Right lobe of liver (tissue), 6 donors: ENCODE results near the gene CRIP1. TPM values are rescaled to one million over a fixed set of nuclear protein-coding genes. Genes with fewer than 3 reads are reported as not detected.

Experiments
- ATAC-seq, 4 donors: fragments of 200-7000 bp; cut with Tn5 transposase; one replicate each; pipeline ENCODE4 v1.9.1; 2020; ENCODE audit warnings: mild to moderate bottlenecking in 4 of 4, moderate library complexity in 4 of 4
- DNase-seq, 3 donors: peaks; one replicate each; pipeline ENCODE4 v3.0.0-alpha.2; 2020
- H3K27ac ChIP-seq, 3 donors: fragments of 200-600 bp; one replicate each; pipeline ENCODE4 v1.8.0; 2022
- H3K27me3 ChIP-seq, 2 donors: fragments of 200-600 bp; one replicate each; pipeline ENCODE4 v1.8.0; 2022
- H3K36me3 ChIP-seq, 4 donors: fragments of 200-600 bp; sonication (generic) in 1 of 4; one replicate each; pipeline versions ENCODE4 v1.5.1 to v1.8.0; 2017 to 2022; ENCODE audit warnings: control low read depth in 1 of 4
- H3K4me1 ChIP-seq, 4 donors: fragments of 200-600 bp; sonication (generic) in 1 of 4; one replicate each; pipeline versions ENCODE4 v1.5.1 to v1.8.0; 2017 to 2022; ENCODE audit warnings: control low read depth in 1 of 4
- H3K4me3 ChIP-seq, 3 donors: fragments of 200-600 bp; one replicate each; pipeline ENCODE4 v1.8.0; 2022
- H3K9me3 ChIP-seq, 4 donors: fragments of 200-600 bp; sonication (generic) in 1 of 4; one replicate each; pipeline versions ENCODE4 v1.5.1 to v1.8.0; 2017 to 2022; ENCODE audit warnings: control low read depth in 1 of 4
- POLR2A ChIP-seq: fragments of 450-650 bp; IDR thresholded peaks from one replicate; pipeline ENCODE4 v1.6.1; 2017; ENCODE audit warnings: antibody characterized with exemption, mild to moderate bottlenecking
- WGBS: methylation state at CpG from one replicate; pipeline ENCODE4 v1.1.6; 2018; ENCODE audit warnings: low coverage, low lambda C conversion rate; ENCODE audit not compliant: insufficient coverage; ENCODE audit errors: missing lambda C conversion rate; 5-methylcytosine and 5-hydroxymethylcytosine counted together
- intact Hi-C, 2 donors: fragments of 100-400 bp; cut with DNase I; formaldehyde crosslinking; loops; one replicate each; pipeline versions ENCODE4 v1.11.2 to v1.14.1; 2022
- total RNA-seq, 6 experiments: library from RNA; depleted of rRNA in 2 of 6; stranded (reverse); fragments of >200 nt in 2 of 6; fragmentation: NEBNext Ultra II Directional in 3 of 6; extraction: Animal tissue kit (Norgen Biotek cat#: 25700) in 3 of 6; gene quantifications; one replicate each; pipeline versions ENCODE4 v1.1.0 to v1.2.4, GENCODE V29; 2016 to 2023
- TF ChIP-seq, protein P1 (sequence below), 4 donors: fragments of 200-600 bp in 3 of 4; fragments of 450-650 bp in 1 of 4; IDR thresholded peaks; one replicate each; pipeline versions ENCODE4 v1.5.1 to v1.8.0; 2016 to 2022; ENCODE audit warnings: antibody characterized with exemption in 4 of 4, mild to moderate bottlenecking in 2 of 4
- donor health status: DM: no; HTN: yes; CAD: no.
- donor health status: DM: no; HTN: no; CAD: no.
- donor health status: DM: no; HTN: no; CAD: no.
- donor health status: DM: no; HTN: yes; CAD: no.
- donor health status: DM: no; HTN: yes; CAD: no.

The CRIP1 gene
- total RNA-seq, 6 experiments from 2014 or later, result 0.79 to 5.4 (median 2.7) TPM

DNA sequence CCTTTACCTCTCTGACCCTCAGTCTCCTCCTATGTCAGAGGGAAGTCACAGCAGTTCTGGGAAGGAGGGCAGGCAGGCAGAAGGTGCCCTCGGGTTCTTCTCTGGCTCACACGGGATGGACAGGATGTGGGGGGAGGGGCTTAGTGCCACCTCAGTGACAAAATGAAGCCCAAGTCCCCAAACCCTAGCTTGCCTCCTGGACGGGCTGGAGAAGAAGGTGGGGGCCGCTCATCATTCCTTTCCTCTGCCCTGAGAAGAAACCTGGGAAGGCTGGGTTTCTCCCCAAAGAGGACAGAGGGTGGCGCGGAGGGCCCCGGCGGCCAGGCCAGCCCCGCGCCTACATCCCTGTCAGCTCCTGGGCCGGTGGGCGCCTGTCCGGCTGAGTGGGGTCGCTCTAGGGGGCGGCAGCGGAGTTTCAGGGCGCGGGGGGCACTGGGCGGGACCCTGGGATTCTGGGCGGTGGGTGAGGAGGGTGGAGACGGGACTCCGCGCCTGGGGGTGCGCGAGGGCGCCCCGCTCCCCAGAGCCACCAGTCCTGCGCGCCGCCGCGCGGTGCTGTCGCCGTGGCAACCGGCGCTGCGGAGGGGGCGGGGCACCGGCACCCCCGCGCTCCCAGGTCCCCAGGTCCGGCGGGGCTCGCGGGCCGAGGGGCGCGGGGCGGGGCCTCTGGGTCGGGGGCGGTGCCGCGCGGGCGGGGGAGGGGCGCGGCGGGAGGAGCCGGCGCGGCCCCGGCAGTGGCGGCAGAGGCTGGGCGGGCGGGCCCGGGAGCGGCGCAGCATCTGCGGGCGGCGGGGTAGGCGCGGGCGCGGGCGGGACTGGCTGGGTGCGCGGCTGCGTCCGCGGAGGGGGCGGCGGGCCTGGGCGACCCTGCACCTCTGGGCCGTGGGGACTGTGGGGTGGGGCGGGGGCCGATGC, 39.4 kb downstream of the CRIP1 start, which contains the start of gene TMEM121:
Gene TMEM121, plus strand, starts transcription at position 723 of the 915 bp plus-strand sequence. CDS start 2,252 bp downstream, outside the sequence.
- Histone ChIP-seq H3K27ac (no peak within 1 kb of the TSS), H3K4me3 (peak within 1 kb of the TSS; percentile 39 to 41 (median 40)), H3K9me3 (no peaks in the 10 kb centered on the region), H3K4me1 (peaks cover 0 to 17% (median 0%) of the 10 kb centered on the region in 4 donors), H3K27me3 (no peaks in the 10 kb centered on the region), H3K36me3 (no peaks in the 10 kb centered on the region)
- DNase-seq (no peak), ATAC-seq (peak in 3 of 4 donors; percentile 3 to 14 (median 7))
- WGBS, result 2% methylated on average over 10 of the region's 88 CpGs
- intact Hi-C loops, result loop anchor here in 1 of 2 donors (10.0 kb wide), 1 partner anchor 151 kb away; no protein-coding TSS in a partner anchor
- TF ChIP-seq POLR2A, result no peak
- TF ChIP-seq, protein P1, sequence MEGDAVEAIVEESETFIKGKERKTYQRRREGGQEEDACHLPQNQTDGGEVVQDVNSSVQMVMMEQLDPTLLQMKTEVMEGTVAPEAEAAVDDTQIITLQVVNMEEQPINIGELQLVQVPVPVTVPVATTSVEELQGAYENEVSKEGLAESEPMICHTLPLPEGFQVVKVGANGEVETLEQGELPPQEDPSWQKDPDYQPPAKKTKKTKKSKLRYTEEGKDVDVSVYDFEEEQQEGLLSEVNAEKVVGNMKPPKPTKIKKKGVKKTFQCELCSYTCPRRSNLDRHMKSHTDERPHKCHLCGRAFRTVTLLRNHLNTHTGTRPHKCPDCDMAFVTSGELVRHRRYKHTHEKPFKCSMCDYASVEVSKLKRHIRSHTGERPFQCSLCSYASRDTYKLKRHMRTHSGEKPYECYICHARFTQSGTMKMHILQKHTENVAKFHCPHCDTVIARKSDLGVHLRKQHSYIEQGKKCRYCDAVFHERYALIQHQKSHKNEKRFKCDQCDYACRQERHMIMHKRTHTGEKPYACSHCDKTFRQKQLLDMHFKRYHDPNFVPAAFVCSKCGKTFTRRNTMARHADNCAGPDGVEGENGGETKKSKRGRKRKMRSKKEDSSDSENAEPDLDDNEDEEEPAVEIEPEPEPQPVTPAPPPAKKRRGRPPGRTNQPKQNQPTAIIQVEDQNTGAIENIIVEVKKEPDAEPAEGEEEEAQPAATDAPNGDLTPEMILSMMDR (IDR thresholded peaks at IDR 0.05), result no peak

DNA sequence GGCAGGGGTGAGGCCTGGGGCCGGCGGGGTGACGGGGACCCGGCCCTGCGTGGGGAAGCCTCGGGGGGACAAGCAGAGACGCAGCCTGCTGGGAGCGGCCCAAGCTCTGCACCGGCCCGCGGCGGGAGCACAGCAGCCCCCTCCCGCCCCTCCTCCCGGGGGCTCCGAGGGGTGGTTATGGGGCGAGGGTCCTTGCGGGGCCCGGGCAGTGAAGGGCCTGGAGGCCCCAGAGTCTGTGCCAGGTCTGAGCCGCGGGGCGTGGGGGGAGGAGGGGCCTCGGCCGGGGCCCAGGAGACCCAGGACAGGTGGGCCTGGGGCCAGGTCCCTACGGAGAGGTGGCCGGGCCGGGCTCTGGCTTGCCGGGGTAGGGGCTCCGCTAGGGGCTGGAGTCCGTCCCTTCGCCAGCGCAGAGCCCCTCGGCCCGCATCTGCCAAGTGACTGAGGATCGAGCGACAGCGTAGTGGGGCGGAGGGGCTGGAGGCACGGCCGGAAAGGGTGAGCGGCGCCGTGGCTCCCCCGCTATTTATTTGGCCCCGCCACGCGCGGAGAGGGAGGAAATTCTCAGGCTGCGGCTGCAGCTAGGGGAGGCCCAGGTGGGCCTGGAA, 40.2 kb downstream of the CRIP1 start:
- 3% methylated on average over 6 of the region's 48 CpGs for WGBS
- TF ChIP-seq POLR2A, result no peak
- TF ChIP-seq, protein P1 (IDR thresholded peaks at IDR 0.05), result no peak
- H3K4me3 ChIP-seq, result peak overlapping the region; percentile 39 to 41 (median 40)
- no peak overlapping the region for H3K27ac ChIP-seq
- DNase-seq (peak in 2 of 3 donors; percentile 27 to 50), ATAC-seq (peak in 1 of 4 donors; percentile 2)
- no peaks in the 10 kb centered on the region for H3K27me3 ChIP-seq
- no peaks in the 10 kb centered on the region for H3K9me3 ChIP-seq
- intact Hi-C loops, result loop anchor here in 1 of 2 donors (10.0 kb wide), 1 partner anchor 152 kb away; no protein-coding TSS in a partner anchor
- H3K4me1 ChIP-seq, result peaks cover 0 to 17% (median 0%) of the 10 kb centered on the region in 4 donors
- H3K36me3 ChIP-seq, result no peaks in the 10 kb centered on the region

DNA sequence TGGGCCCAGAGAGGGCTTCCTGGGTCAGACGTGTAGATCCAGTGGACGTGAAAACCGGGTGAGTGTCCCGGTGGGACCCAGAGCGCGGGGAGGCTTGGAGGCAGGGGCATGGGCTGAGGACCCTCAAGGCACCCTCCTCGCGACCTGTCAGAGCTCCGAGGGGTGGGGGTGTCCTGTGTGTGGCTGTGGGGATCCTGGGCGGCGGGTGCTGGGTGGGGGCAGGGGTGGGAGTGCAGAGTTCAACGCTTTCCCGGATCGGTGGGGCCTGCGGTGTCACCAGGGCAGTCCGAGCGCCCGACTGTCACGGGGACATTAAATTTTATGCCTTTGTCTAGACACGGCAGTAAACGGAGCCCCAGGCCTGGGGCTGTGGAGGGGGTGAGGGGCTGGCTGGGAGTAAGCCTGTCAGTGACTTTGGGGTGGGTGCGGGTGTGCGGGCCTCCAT, 40.7 kb downstream of the CRIP1 start:
- Histone ChIP-seq H3K36me3 (no peaks in the 10 kb centered on the region), H3K27ac (no peak overlapping the region), H3K4me3 (peak overlapping the region; percentile 40 to 69 (median 41)), H3K27me3 (no peaks in the 10 kb centered on the region), H3K9me3 (no peaks in the 10 kb centered on the region), H3K4me1 (peaks cover 0 to 17% (median 0%) of the 10 kb centered on the region in 4 donors)
- WGBS, result 15% methylated on average over 4 of the region's 23 CpGs
- TF ChIP-seq, protein P1 (IDR thresholded peaks at IDR 0.05), result no peak
- no peak for TF ChIP-seq POLR2A
- DNase-seq (peak in 2 of 3 donors; percentile 20 to 50), ATAC-seq (peak in 1 of 4 donors; percentile 1)
- intact Hi-C loops, result loop anchor here in 1 of 2 donors (10.0 kb wide), 1 partner anchor 153 kb away; no protein-coding TSS in a partner anchor

DNA sequence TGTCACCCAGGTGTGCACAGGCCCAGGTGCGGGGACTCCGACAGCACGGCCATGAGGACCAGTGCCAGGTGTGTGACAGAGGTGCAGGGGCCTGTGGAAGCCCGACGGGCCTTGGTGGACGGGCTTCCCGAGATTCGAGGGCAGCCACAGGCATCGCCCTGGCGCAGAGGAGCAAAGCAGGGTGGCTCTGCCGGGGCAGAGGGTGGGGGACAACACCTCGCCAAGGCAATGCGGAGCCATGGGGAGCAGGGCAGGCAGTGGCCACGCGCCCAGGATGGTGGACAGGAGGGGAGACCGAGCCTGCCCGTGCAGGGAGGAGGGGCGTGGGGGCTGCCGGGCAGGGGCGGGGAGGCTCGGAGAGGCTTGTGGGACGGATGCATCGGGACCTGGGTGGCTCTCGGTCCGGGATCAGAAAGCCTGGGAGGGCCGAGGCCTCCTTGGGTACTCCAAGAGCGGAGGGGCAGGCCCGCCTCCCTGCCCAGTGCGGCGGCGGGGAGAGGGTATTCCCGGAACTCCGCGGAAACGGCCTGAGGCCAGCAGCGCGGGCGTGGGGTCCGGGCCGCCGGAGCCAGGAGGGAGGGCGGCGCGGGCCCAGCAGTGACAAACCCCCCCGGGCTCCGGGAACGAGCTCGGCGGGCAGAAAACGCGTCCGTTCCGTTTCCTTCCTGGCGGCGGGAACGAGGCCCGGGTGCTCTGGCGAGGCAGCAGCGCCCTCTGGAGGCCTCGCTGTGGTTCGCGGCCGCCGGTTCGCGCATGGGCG, 41.3 kb downstream of the CRIP1 start:
- no peaks in the 10 kb centered on the region for H3K27me3 ChIP-seq
- intact Hi-C loops, result loop anchor here in 1 of 2 donors (10.0 kb wide), 1 partner anchor 153 kb away; no protein-coding TSS in a partner anchor
- WGBS, result 0% methylated on average over 1 of the region's 67 CpGs

More for the DNA sequence above, 41.3 kb downstream of the CRIP1 start:
- peak; percentile 78 to 82 (median 79) for DNase-seq
- Histone ChIP-seq H3K27ac (peak overlapping the region in 1 of 3 donors; percentile 31), H3K4me3 (peak overlapping the region; percentile 43 to 69 (median 67)), H3K4me1 (peaks cover 0 to 17% (median 0%) of the 10 kb centered on the region in 4 donors), H3K36me3 (no peaks in the 10 kb centered on the region), H3K9me3 (no peaks in the 10 kb centered on the region)
- TF ChIP-seq, protein P1 (IDR thresholded peaks at IDR 0.05), result peak; percentile 85 to 94 (median 88)
- peak; percentile 43 for TF ChIP-seq POLR2A
- peak; percentile 80 to 91 (median 84) for ATAC-seq
